GM12875 (cell line): Measurements from ENCODE around the gene RACGAP1.
"Not testable (repeated sequence)": the region's sequence is repeated elsewhere in the genome, so short reads cannot be mapped to it uniquely, and the experiment has no call there.

Source experiments
- H3K4me3 ChIP-seq: one replicate; pipeline ENCODE4 v1.5.1; 2011; ENCODE audit warnings: low read depth, low read length, control low read depth
- TF ChIP-seq, protein P1 (sequence below): IDR thresholded peaks from 2 replicates; pipeline ENCODE4 v1.5.1; 2011; ENCODE audit warnings: low read depth, mild to moderate bottlenecking, control low read depth, inconsistent platforms, low read length, moderate library complexity, borderline replicate concordance; ENCODE audit not compliant: insufficient read depth

RACGAP1 gene

GRCh38 chr12:49987625-49988303, 37.5 kb downstream of the RACGAP1 start:
- TF ChIP-seq, protein P1, sequence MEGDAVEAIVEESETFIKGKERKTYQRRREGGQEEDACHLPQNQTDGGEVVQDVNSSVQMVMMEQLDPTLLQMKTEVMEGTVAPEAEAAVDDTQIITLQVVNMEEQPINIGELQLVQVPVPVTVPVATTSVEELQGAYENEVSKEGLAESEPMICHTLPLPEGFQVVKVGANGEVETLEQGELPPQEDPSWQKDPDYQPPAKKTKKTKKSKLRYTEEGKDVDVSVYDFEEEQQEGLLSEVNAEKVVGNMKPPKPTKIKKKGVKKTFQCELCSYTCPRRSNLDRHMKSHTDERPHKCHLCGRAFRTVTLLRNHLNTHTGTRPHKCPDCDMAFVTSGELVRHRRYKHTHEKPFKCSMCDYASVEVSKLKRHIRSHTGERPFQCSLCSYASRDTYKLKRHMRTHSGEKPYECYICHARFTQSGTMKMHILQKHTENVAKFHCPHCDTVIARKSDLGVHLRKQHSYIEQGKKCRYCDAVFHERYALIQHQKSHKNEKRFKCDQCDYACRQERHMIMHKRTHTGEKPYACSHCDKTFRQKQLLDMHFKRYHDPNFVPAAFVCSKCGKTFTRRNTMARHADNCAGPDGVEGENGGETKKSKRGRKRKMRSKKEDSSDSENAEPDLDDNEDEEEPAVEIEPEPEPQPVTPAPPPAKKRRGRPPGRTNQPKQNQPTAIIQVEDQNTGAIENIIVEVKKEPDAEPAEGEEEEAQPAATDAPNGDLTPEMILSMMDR: no peak
- no peak overlapping the region for H3K4me3 ChIP-seq

- H3K4me3 ChIP-seq: not testable (repeated sequence)
Observed at GRCh38 chr12:49986476-49986875, 38.8 kb downstream of the RACGAP1 start.

GRCh38 chr12:49985981-49986380, 39.3 kb downstream of the RACGAP1 start:
- TF ChIP-seq, protein P1: no peak
- no peak overlapping the region for H3K4me3 ChIP-seq

DNA sequence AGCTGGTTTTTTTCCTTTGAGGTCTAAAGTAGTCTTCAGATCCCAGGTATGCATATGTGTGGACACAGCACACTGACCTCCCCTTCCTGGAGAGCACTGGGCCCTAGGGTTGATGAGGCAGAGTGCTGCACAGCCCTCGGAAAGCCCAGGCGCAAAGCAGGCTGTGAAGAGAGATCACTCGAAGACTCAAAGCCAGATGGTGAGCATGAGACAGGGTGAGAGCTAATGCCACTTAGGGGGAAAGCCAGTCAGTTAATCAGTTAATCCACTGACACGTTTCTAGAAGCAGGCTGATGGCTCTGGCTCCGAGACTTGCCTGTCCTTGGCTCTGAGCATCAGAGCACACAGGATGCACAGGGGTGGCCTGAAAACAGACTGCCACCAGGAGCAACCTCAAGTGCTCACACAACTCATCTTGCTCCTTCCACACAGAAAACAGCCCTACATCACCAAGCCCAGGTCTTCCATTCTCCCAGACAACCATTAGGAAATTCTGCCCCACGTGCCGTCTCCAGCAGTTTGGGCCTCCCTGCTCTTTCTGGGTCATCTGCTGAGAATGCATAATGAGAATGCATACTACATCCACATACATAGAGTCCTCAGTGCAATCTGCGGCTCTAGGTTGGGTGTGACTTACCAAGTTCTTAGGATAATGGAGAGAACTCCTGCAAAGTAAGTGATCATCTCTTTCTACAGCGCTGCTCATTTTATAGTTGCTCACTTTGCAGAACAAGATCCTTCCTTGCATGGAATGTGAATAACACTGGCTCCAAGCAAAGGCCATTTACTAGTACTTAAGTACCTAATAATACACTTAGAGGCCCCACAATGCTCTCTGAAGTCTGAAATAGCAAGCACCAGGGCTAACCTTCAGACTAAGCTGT, 40.6 kb downstream of the RACGAP1 start:
- no peak overlapping the region for H3K4me3 ChIP-seq
- TF ChIP-seq, protein P1: no peak

- H3K4me3 ChIP-seq: no peak overlapping the region
- TF ChIP-seq, protein P1: no peak
Observed at GRCh38 chr12:49983892-49984291, 41.4 kb downstream of the RACGAP1 start.

DNA sequence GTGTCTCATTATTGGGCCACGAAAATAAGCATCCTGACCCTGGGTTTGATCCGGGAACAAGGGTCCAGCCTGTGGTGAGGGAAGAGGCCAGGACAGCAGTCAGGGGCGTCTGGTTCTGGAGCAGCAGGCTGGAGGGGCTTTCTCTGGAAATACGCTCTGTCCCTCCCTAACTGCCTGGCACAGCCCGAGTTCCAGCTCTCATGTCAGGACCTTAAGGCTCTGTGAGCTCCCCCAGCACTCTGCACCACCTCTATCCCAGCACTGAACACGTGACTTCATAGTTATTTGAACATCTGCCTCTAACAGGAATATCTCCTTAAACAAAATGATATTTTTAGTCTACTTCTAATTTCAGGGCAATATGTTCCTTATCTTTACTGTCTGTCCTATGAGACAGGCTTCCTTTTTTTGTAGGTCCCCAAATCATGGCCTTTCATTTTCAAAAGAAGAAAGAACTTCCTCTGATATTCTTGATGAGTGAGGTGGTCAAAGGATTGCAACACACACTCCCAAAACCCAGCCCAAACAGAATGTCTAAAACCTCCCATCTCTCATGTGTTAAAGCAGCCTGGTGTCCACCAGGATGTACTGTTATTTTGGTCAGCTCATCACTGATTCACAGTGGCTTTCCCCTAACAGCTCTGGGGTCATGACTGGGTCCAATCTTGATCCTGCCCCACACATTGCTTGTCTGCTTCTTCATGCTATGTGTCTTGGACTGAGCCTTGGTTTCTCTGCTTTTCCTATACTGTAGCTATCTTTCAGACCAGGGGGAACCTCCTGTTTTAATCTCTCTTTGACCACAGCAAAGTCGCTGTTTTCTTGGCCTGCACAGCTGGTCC, 42.8 kb downstream of the RACGAP1 start:
- TF ChIP-seq, protein P1: no peak
- H3K4me3 ChIP-seq: no peak overlapping the region
